GM19397 (cell line): ENCODE data around the gene FPGS.
"Not testable (repeated sequence)": the region's sequence is repeated elsewhere in the genome, so short reads cannot be mapped to it uniquely, and the experiment has no call there.

ENCODE experiments used
- ATAC-seq: cut with Tn5 transposase; IDR thresholded peaks from one replicate; pipeline ENCODE4 v1.9.1; 2021; ENCODE audit warnings: mild to moderate bottlenecking, moderate library complexity; ENCODE audit not compliant: unreplicated experiment

The FPGS gene

GRCh38 chr9:127770905-127771569 is 31.6 kb upstream of the FPGS start:
- ATAC-seq = peak; percentile 80

- no peak for ATAC-seq
Observed at GRCh38 chr9:127771570-127772189, 31.0 kb upstream of the FPGS start.

GRCh38 chr9:127772603-127773002 is 30.1 kb upstream of the FPGS start:
- no peak for ATAC-seq

- ATAC-seq = no peak
Observed at GRCh38 chr9:127773272-127773671, 29.4 kb upstream of the FPGS start.

- no peak for ATAC-seq
Observed at GRCh38 chr9:127773981-127774380, 28.7 kb upstream of the FPGS start.

GRCh38 chr9:127776195-127776923 is 26.3 kb upstream of the FPGS start:
- ATAC-seq = no peak

GRCh38 chr9:127776924-127777289 is 25.8 kb upstream of the FPGS start:
- no peak for ATAC-seq

GRCh38 chr9:127777368-127777980 is 25.2 kb upstream of the FPGS start:
- no peak for ATAC-seq

- peak; percentile 37 for ATAC-seq
Observed at GRCh38 chr9:127778280-127779135, 24.2 kb upstream of the FPGS start, which contains the start of gene SH2D3C. SH2D3C (minus strand) TSS chr9:127778666; CDS start chr9:127778627, 39 bp downstream.

- ATAC-seq = peak; percentile 41
Observed at GRCh38 chr9:127779136-127779981, 23.3 kb upstream of the FPGS start.

GRCh38 chr9:127780126-127780885 is 22.4 kb upstream of the FPGS start:
- ATAC-seq = no peak

GRCh38 chr9:127780909-127781308 is 21.8 kb upstream of the FPGS start:
- not testable (repeated sequence) for ATAC-seq

- no peak for ATAC-seq
Observed at GRCh38 chr9:127781806-127782205, 20.9 kb upstream of the FPGS start.

- no peak for ATAC-seq
Observed at GRCh38 chr9:127783111-127784008, 19.3 kb upstream of the FPGS start.

- ATAC-seq = peak; percentile 49
Observed at GRCh38 chr9:127785023-127785932, 17.4 kb upstream of the FPGS start.

GRCh38 chr9:127785933-127786772 is 16.5 kb upstream of the FPGS start, which contains the start of gene CDK9:
CDK9 (plus strand) TSS chr9:127786034; CDS start chr9:127786149, 115 bp downstream.
- ATAC-seq = peak; percentile 58
